Adrenal gland (tissue), 5 donors: ENCODE data around the gene POMGNT1.

ENCODE experiments used
- POLR2A ChIP-seq, 2 donors: fragments of 450-650 bp; IDR thresholded peaks; one replicate each; pipeline ENCODE4 v1.6.1; 2017; ENCODE audit warnings: antibody characterized with exemption in 2 of 2, mild to moderate bottlenecking in 2 of 2, moderate library complexity in 1 of 2
- TF ChIP-seq, protein P1 (sequence below), 6 experiments: fragments of 450-650 bp in 4 of 6; fragments of 200-600 bp in 2 of 6; sonication (generic) in 1 of 6; IDR thresholded peaks; 1 replicate in 5 of 6; 2 replicates in 1 of 6; pipeline versions ENCODE4 v1.5.1 to v1.8.0; 2016 to 2021; ENCODE audit warnings: antibody characterized with exemption in 6 of 6, mild to moderate bottlenecking in 2 of 6, moderate library complexity in 1 of 6
- donor health status: DM: no; HTN: no; CAD: no.

GRCh38 chr1:46181343-46182260 is 16.6 kb downstream of the POMGNT1 start:
- TF ChIP-seq, protein P1, sequence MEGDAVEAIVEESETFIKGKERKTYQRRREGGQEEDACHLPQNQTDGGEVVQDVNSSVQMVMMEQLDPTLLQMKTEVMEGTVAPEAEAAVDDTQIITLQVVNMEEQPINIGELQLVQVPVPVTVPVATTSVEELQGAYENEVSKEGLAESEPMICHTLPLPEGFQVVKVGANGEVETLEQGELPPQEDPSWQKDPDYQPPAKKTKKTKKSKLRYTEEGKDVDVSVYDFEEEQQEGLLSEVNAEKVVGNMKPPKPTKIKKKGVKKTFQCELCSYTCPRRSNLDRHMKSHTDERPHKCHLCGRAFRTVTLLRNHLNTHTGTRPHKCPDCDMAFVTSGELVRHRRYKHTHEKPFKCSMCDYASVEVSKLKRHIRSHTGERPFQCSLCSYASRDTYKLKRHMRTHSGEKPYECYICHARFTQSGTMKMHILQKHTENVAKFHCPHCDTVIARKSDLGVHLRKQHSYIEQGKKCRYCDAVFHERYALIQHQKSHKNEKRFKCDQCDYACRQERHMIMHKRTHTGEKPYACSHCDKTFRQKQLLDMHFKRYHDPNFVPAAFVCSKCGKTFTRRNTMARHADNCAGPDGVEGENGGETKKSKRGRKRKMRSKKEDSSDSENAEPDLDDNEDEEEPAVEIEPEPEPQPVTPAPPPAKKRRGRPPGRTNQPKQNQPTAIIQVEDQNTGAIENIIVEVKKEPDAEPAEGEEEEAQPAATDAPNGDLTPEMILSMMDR (IDR thresholded peaks at IDR 0.05) = no peak
- no peak for TF ChIP-seq POLR2A (IDR thresholded peaks at IDR 0.05)
